Transverse colon (tissue), 4 donors: ENCODE measurements around the gene PMPCA.

Source experiments
- EP300 ChIP-seq: sonication (generic); formaldehyde crosslinking; IDR thresholded peaks from one replicate; pipeline ENCODE4 v1.6.1; 2017; ENCODE audit warnings: antibody characterized with exemption, low read depth
- POLR2A ChIP-seq: fragments of 450-650 bp; IDR thresholded peaks from one replicate; pipeline ENCODE4 v1.6.1; 2016; ENCODE audit warnings: antibody characterized with exemption, mild to moderate bottlenecking, moderate library complexity
- POLR2AphosphoS5 ChIP-seq, 3 donors: sonication (generic); formaldehyde crosslinking; IDR thresholded peaks; one replicate each; pipeline ENCODE4 v1.6.1; 2016; ENCODE audit warnings: antibody characterized with exemption in 3 of 3
- TF ChIP-seq, protein P1 (sequence below), 5 experiments: fragments of 200-600 bp in 3 of 5; fragments of 450-650 bp in 2 of 5; sonication (generic) in 3 of 5; IDR thresholded peaks; 1 replicate in 2 of 5; 2 replicates in 3 of 5; pipeline ENCODE4 v1.5.1; 2016 to 2017; ENCODE audit warnings: antibody characterized with exemption in 5 of 5, inconsistent platforms in 3 of 5, mild to moderate bottlenecking in 2 of 5, moderate library complexity in 1 of 5

DNA sequence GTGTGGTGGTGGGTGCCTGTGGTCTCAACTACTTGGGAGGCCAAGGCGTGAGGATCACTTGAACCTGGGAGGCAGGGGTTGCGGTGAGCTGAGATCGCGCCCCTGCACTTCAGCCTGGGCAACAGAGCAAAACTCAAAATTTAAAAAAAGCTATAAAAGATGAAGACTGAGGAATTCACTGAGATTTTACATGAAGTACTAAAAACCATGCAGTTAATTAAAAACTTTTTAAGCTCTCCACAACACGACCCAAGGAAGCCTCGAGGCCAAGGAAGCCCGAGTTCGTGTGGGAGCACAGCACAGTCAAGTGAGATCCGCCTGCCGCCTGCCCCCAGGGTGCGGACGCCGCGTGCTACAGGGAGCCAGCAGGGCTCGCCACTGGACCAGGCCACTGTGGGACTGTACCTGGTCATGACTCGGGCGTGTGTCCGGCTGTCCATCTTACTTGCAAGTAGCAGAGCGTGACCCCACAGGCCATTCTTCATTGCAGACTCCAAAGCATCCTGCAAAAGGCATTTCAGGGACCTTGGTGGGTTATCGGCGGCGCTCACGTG lies 50.4 kb downstream of the PMPCA start:
- TF ChIP-seq, protein P1, sequence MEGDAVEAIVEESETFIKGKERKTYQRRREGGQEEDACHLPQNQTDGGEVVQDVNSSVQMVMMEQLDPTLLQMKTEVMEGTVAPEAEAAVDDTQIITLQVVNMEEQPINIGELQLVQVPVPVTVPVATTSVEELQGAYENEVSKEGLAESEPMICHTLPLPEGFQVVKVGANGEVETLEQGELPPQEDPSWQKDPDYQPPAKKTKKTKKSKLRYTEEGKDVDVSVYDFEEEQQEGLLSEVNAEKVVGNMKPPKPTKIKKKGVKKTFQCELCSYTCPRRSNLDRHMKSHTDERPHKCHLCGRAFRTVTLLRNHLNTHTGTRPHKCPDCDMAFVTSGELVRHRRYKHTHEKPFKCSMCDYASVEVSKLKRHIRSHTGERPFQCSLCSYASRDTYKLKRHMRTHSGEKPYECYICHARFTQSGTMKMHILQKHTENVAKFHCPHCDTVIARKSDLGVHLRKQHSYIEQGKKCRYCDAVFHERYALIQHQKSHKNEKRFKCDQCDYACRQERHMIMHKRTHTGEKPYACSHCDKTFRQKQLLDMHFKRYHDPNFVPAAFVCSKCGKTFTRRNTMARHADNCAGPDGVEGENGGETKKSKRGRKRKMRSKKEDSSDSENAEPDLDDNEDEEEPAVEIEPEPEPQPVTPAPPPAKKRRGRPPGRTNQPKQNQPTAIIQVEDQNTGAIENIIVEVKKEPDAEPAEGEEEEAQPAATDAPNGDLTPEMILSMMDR (IDR thresholded peaks at IDR 0.05): no peak
- TF ChIP-seq POLR2AphosphoS5 (IDR thresholded peaks at IDR 0.05) (no peak), POLR2A (no peak), EP300 (no peak)
